Thyroid gland (tissue), 4 donors: ENCODE measurements around the gene ADTRP. TPM values are rescaled to one million over a fixed set of nuclear protein-coding genes. Genes with fewer than 3 reads are reported as not detected.

Source experiments
- DNase-seq, 2 donors: peaks; one replicate each; pipeline ENCODE4 v3.0.0-alpha.2; 2019
- H3K27ac ChIP-seq, 3 donors: fragments of 200-600 bp; sonication (generic); 1 replicate in 2 of 3; 2 replicates in 1 of 3; pipeline ENCODE4 v1.5.1; 2016 to 2019; ENCODE audit warnings: mild to moderate bottlenecking in 1 of 3, moderate library complexity in 1 of 3
- H3K27me3 ChIP-seq: fragments of 200-600 bp; sonication (generic); one replicate; pipeline ENCODE4 v1.5.1; 2019
- H3K36me3 ChIP-seq, 2 donors: fragments of 200-600 bp; sonication (generic); one replicate each; pipeline ENCODE4 v1.5.1; 2016 to 2019
- H3K4me1 ChIP-seq, 2 donors: fragments of 200-600 bp; sonication (generic); one replicate each; pipeline ENCODE4 v1.5.1; 2017 to 2019
- H3K4me3 ChIP-seq, 3 donors: fragments of 200-600 bp; sonication (generic); replicated peaks in 1 of 3; 1 replicate in 2 of 3; 2 replicates in 1 of 3; pipeline ENCODE4 v1.5.1; 2016; ENCODE audit warnings: mild to moderate bottlenecking in 1 of 3
- H3K9me3 ChIP-seq: fragments of 200-600 bp; sonication (generic); one replicate; pipeline ENCODE4 v1.5.1; 2017
- CTCF ChIP-seq, 6 experiments: fragments of 200-600 bp in 3 of 6; fragments of 450-650 bp in 3 of 6; sonication (generic) in 3 of 6; IDR thresholded peaks; one replicate each; pipeline ENCODE4 v1.5.1; 2016 to 2019; ENCODE audit warnings: antibody characterized with exemption in 6 of 6, mild to moderate bottlenecking in 2 of 6, inconsistent platforms in 1 of 6, moderate library complexity in 1 of 6
- POLR2A ChIP-seq, 2 donors: fragments of 450-650 bp; IDR thresholded peaks; one replicate each; pipeline ENCODE4 v1.6.1; 2017; ENCODE audit warnings: antibody characterized with exemption in 2 of 2, mild to moderate bottlenecking in 2 of 2, moderate library complexity in 1 of 2
- whole genome bisulfite sequencing, 2 donors: methylation state at CpG; one replicate each; pipeline ENCODE4 v1.1.5; 2017; 5-methylcytosine and 5-hydroxymethylcytosine counted together
- intact Hi-C: fragments of 100-400 bp; cut with DNase I; formaldehyde crosslinking; loops from one replicate; pipeline ENCODE4 v1.15.1; 2023
- total RNA-seq, 4 donors: library from RNA; depleted of rRNA; stranded (reverse); fragments of >200 nt; gene quantifications; one replicate each; pipeline ENCODE4 v1.2.3, GENCODE V29; 2016

The ADTRP gene
- total RNA-seq, 4 donors from 2014 or later, result 0.40 to 3.5 TPM; not detected in 2

- Histone ChIP-seq H3K4me3 (no peak overlapping the region), H3K27ac (no peak overlapping the region), H3K4me1 (peaks cover 7 to 18% of the 10 kb centered on the region in 2 donors), H3K27me3 (no peaks in the 10 kb centered on the region), H3K9me3 (no peaks in the 10 kb centered on the region), H3K36me3 (no peaks in the 10 kb centered on the region)
- no peak for DNase-seq
- WGBS, 2 donors, result 90% methylated on average over 11 of the region's 11 CpGs
- TF ChIP-seq POLR2A (IDR thresholded peaks at IDR 0.05) (no peak), CTCF (IDR thresholded peaks at IDR 0.05) (no peak)
- intact Hi-C loops, result no loop called here
These were observed 50.3 kb downstream of the ADTRP start for GRCh38 chr6:11727998-11728961.

DNA sequence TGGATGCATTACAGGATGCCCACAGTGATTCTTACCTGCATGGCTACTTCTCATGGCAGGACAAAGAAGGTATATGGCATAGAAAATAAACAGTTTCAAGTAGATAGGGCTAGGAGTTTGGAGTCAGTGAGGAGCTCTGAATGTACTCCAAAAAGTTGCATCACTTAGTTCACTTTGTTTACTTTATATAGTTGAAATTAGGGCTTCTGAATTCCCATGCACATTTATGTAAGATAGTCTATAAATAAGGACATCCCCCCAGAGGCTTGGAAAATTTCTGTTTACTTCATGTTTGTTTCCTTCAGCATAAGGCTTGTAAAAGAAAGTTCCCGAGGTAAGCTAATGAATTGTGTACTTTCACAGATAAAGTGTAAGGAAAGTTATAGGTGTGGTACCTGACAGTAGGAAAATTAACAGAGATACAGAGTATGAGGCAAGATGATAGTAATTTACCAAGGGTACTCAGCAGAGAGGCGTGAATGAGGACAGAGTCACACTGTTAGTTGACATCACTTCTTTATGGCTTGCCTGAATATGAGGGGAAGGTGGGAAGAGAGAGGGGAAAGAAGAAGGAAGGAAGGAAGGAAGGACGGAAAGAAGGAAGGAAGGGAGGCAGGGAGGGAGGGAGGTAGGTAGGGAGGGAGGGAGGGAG lies 51.1 kb downstream of the ADTRP start:
- Histone ChIP-seq H3K27ac (no peak overlapping the region), H3K27me3 (no peaks in the 10 kb centered on the region), H3K9me3 (no peaks in the 10 kb centered on the region), H3K4me3 (no peak overlapping the region), H3K4me1 (peaks cover 7 to 16% of the 10 kb centered on the region in 2 donors), H3K36me3 (no peaks in the 10 kb centered on the region)
- 77 to 84% methylated on average over 3 of the region's 3 CpGs for WGBS, 2 donors
- TF ChIP-seq POLR2A (IDR thresholded peaks at IDR 0.05) (no peak), CTCF (IDR thresholded peaks at IDR 0.05) (no peak)
- intact Hi-C loops, result no loop called here
- DNase-seq, result no peak

- intact Hi-C loops, result no loop called here
- TF ChIP-seq CTCF (IDR thresholded peaks at IDR 0.05) (no peak), POLR2A (IDR thresholded peaks at IDR 0.05) (no peak)
- Histone ChIP-seq H3K36me3 (no peaks in the 10 kb centered on the region), H3K9me3 (no peaks in the 10 kb centered on the region), H3K4me1 (no peaks in the 10 kb centered on the region), H3K27me3 (no peaks in the 10 kb centered on the region), H3K4me3 (no peak overlapping the region), H3K27ac (no peak overlapping the region)
- no peak for DNase-seq
- WGBS, 2 donors, result 89 to 95% methylated on average over 4 of the region's 4 CpGs
These were observed 54.3 kb downstream of the ADTRP start for GRCh38 chr6:11724286-11724685.

- DNase-seq, result no peak
- Histone ChIP-seq H3K4me3 (no peak overlapping the region), H3K36me3 (no peaks in the 10 kb centered on the region), H3K4me1 (no peaks in the 10 kb centered on the region), H3K9me3 (no peaks in the 10 kb centered on the region), H3K27ac (no peak overlapping the region), H3K27me3 (no peaks in the 10 kb centered on the region)
- intact Hi-C loops, result no loop called here
- no peak for TF ChIP-seq CTCF (IDR thresholded peaks at IDR 0.05)
- TF ChIP-seq POLR2A (IDR thresholded peaks at IDR 0.05), result no peak
- 77 to 79% methylated on average over 9 of the region's 9 CpGs for WGBS, 2 donors
These were observed 55.6 kb downstream of the ADTRP start for GRCh38 chr6:11722805-11723631.
